Endothelial cell of umbilical vein (primary cell): Measurements from ENCODE around the gene PLCH1. TPM values are rescaled to one million over a fixed set of nuclear protein-coding genes. Genes with fewer than 3 reads are reported as not detected.

Source experiments
- BruUV-seq: library from RNA; stranded (reverse); fragments of 400-500 nt; replicated peaks from 2 replicates; lab custom pipeline; 2021; lab: Mats Ljungman, UMichigan
- CTCF ChIA-PET: fragments of 300-600, 350-600 bp; sonication (Branson Sonifier 250); formaldehyde crosslinking; loops from one replicate; lab custom pipeline; 2021; ENCODE audit warnings: antibody characterized with exemption, inconsistent platforms; lab: Charles Lee
- POLR2A ChIA-PET: fragments of 300-600, 350-600 bp; sonication (Branson Sonifier 250); formaldehyde crosslinking; loops from one replicate; lab custom pipeline; 2021; ENCODE audit warnings: antibody characterized with exemption, inconsistent platforms; lab: Charles Lee
- DNase-seq: peaks from one replicate; pipeline ENCODE4 v3.0.0-alpha.2; 2011; ENCODE audit warnings: low read depth, low spot score
- FAIRE-seq: peaks from 2 replicates; lab custom pipeline; 2011; peaks lifted over from hg19 to GRCh38; lab: Jason Lieb, UNC
- H2AFZ ChIP-seq: 2 replicates; pipeline ENCODE4 v1.6.0; 2012; ENCODE audit warnings: low read depth, low read length, control low read depth, inconsistent platforms
- H3K27ac ChIP-seq: 2 replicates; pipeline ENCODE4 v1.5.1; 2011; ENCODE audit warnings: low read depth, mild to moderate bottlenecking, control low read depth, low read length, moderate library complexity; ENCODE audit not compliant: insufficient read depth
- H3K27me3 ChIP-seq, 2 experiments: 2 replicates each; pipeline versions ENCODE4 v1.6.0 to v1.6.1; 2011; ENCODE audit warnings: low read length in 2 of 2, mixed read lengths in 1 of 2; ENCODE audit not compliant: control insufficient read depth in 2 of 2, insufficient read depth in 2 of 2
- H3K36me3 ChIP-seq, 2 experiments: 2 replicates in 1 of 2; 3 replicates in 1 of 2; pipeline ENCODE4 v1.5.1; 2011; ENCODE audit warnings: low read length in 2 of 2, mild to moderate bottlenecking in 1 of 2, moderate library complexity in 1 of 2; ENCODE audit not compliant: control insufficient read depth in 2 of 2, insufficient read depth in 2 of 2; ENCODE audit errors: extremely low read depth in 1 of 2
- H3K4me1 ChIP-seq: 3 replicates; pipeline ENCODE4 v1.5.1; 2011; ENCODE audit warnings: mild to moderate bottlenecking, low read length; ENCODE audit not compliant: control insufficient read depth, insufficient read depth; ENCODE audit errors: extremely low read depth
- H3K4me2 ChIP-seq: 2 replicates; pipeline ENCODE4 v1.6.1; 2011; ENCODE audit warnings: low read length, control low read depth, mixed read lengths; ENCODE audit not compliant: insufficient read depth
- H3K4me3 ChIP-seq, 3 experiments: fragments of 200-600 bp in 1 of 3; sonication (generic), shearing (Covaris generic) in 1 of 3; replicated peaks in 1 of 3; 2 replicates each; pipeline ENCODE4 v1.5.1; 2011 to 2016; ENCODE audit warnings: control low read depth in 3 of 3, low read length in 3 of 3, mild to moderate bottlenecking in 2 of 3, inconsistent platforms in 1 of 3, low read depth in 1 of 3, moderate library complexity in 1 of 3; ENCODE audit not compliant: insufficient read depth in 1 of 3
- H3K79me2 ChIP-seq: 2 replicates; pipeline ENCODE4 v1.6.0; 2012; ENCODE audit warnings: low read length, inconsistent platforms; ENCODE audit not compliant: control insufficient read depth, insufficient read depth
- H3K9ac ChIP-seq: replicated peaks from 2 replicates; pipeline ENCODE3; 2011; ENCODE audit warnings: low read length, control low read depth; ENCODE audit not compliant: insufficient read depth; ENCODE audit errors: extremely low read depth
- H3K9me1 ChIP-seq: replicated peaks from 3 replicates; pipeline ENCODE4 v1.6.0; 2011; ENCODE audit warnings: mild to moderate bottlenecking, low read length; ENCODE audit not compliant: control insufficient read depth, insufficient read depth; ENCODE audit errors: extremely low read depth
- H3K9me3 ChIP-seq: replicated peaks from 2 replicates; pipeline ENCODE4 v1.5.1; 2012; ENCODE audit warnings: low read length, inconsistent platforms; ENCODE audit not compliant: control insufficient read depth, insufficient read depth
- H4K20me1 ChIP-seq: replicated peaks from 2 replicates; pipeline ENCODE3; 2011; ENCODE audit warnings: mild to moderate bottlenecking, low read length; ENCODE audit not compliant: control insufficient read depth, insufficient read depth; ENCODE audit errors: extremely low read depth
- EZH2 ChIP-seq: IDR thresholded peaks from 2 replicates; pipeline ENCODE4 v1.6.1; 2012; ENCODE audit warnings: borderline replicate concordance, low read depth, mild to moderate bottlenecking, moderate library complexity, low read length, inconsistent platforms; ENCODE audit not compliant: severe bottlenecking
- FOS ChIP-seq: IDR thresholded peaks from 2 replicates; pipeline ENCODE4 v1.6.1; 2011; ENCODE audit warnings: mild to moderate bottlenecking, low read length, moderate library complexity, borderline replicate concordance; ENCODE audit not compliant: insufficient read depth
- GATA2 ChIP-seq: IDR thresholded peaks from 2 replicates; pipeline ENCODE4 v1.7.0; 2011; ENCODE audit warnings: low read depth, mild to moderate bottlenecking, moderate library complexity, mixed read lengths, low read length; ENCODE audit not compliant: insufficient read length, insufficient read depth
- JUN ChIP-seq: IDR thresholded peaks from 2 replicates; pipeline ENCODE4 v1.6.1; 2011; ENCODE audit warnings: borderline replicate concordance, low read depth; ENCODE audit not compliant: insufficient read length, insufficient read depth
- MYC ChIP-seq: IDR thresholded peaks from one replicate; pipeline ENCODE4 v1.6.1; 2011; ENCODE audit warnings: mild to moderate bottlenecking, low read depth, low read length
- POLR2A ChIP-seq: IDR thresholded peaks from 2 replicates; pipeline ENCODE4 v1.6.1; 2012; ENCODE audit warnings: low read depth, mild to moderate bottlenecking, control low read depth, low read length
- POLR2AphosphoS5 ChIP-seq: IDR thresholded peaks from 2 replicates; pipeline ENCODE4 v1.6.1; 2012; ENCODE audit warnings: low read depth, mild to moderate bottlenecking, control low read depth, low read length, moderate library complexity; ENCODE audit not compliant: insufficient read depth
- dilution Hi-C: fragments of 300-500 bp; cut with MboI; formaldehyde crosslinking; loops from one replicate; pipeline ENCODE4 v1.15.0; 2019; ENCODE audit warnings: low sequenced_read_pairs; ENCODE audit not compliant: extremely low pct_ligation_motif_present
- intact Hi-C: fragments of 100-400 bp; cut with micrococcal nuclease; formaldehyde crosslinking; loops from one replicate; pipeline ENCODE4 v1.10.0; 2022
- polyA plus RNA-seq, 4 experiments: library from polyadenylated mRNA; depleted of rRNA in 3 of 4; stranded (reverse) in 3 of 4; unstranded in 1 of 4; fragments of >200 nt; gene quantifications; 2 replicates each; pipeline versions ENCODE4 v1.2.1 to v1.2.3, GENCODE V29; 2011 to 2012; ENCODE audit warnings: missing spikeins in 1 of 4
- total RNA-seq: library from RNA; stranded (reverse); gene quantifications from 2 replicates; pipeline ENCODE4 v1.2.3, GENCODE V29; 2021
- TF ChIP-seq, protein P1 (sequence below), 2 donors: IDR thresholded peaks; 1 replicate in 1 of 2; 2 replicates in 1 of 2; pipeline ENCODE4 v1.5.1; 2011; ENCODE audit warnings: low read length in 2 of 2, mild to moderate bottlenecking in 2 of 2, moderate library complexity in 2 of 2, control low read depth in 1 of 2, inconsistent platforms in 1 of 2, low read depth in 1 of 2; ENCODE audit not compliant: insufficient read depth in 1 of 2; ENCODE audit errors: extremely low read depth in 1 of 2
- TF ChIP-seq, protein P2 (sequence below): IDR thresholded peaks from 2 replicates; pipeline ENCODE4 v1.6.1; 2011; ENCODE audit not compliant: insufficient read depth, insufficient read length

The PLCH1 gene
- total and polyA plus RNA-seq, 2 donors (not counting 3 experiments of a cell fraction or from before 2014, with no cell fraction given), result 0.03 TPM; not detected in 1

DNA sequence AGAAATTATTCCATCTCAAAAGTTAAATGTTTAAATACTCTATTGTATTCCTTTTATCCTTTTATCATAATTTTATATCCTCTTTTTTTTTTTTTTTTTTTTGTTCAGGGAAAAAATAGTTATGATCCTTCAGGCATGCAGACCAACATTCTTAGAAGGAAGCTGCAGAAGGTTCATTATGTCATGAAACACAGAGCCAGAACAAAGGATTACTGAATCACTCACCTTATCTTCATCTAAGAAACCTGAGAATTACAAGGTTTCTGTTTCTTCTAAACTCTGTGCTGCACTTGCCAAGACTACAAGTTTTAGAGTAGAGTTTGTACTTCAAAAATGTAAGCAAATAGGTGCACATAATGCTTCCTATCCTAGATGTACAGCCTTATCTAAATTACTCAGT, 3.3 kb downstream of the PLCH1 start:
- intact Hi-C loops, result no loop called here

More for the DNA sequence above, 3.3 kb downstream of the PLCH1 start:
- TF ChIP-seq GATA2 (no peak), POLR2A (no peak), FOS (no peak), MYC (no peak), EZH2 (no peak), POLR2AphosphoS5 (no peak), JUN (no peak)
- TF ChIP-seq, protein P1, sequence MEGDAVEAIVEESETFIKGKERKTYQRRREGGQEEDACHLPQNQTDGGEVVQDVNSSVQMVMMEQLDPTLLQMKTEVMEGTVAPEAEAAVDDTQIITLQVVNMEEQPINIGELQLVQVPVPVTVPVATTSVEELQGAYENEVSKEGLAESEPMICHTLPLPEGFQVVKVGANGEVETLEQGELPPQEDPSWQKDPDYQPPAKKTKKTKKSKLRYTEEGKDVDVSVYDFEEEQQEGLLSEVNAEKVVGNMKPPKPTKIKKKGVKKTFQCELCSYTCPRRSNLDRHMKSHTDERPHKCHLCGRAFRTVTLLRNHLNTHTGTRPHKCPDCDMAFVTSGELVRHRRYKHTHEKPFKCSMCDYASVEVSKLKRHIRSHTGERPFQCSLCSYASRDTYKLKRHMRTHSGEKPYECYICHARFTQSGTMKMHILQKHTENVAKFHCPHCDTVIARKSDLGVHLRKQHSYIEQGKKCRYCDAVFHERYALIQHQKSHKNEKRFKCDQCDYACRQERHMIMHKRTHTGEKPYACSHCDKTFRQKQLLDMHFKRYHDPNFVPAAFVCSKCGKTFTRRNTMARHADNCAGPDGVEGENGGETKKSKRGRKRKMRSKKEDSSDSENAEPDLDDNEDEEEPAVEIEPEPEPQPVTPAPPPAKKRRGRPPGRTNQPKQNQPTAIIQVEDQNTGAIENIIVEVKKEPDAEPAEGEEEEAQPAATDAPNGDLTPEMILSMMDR (IDR thresholded peaks at IDR 0.05; ENCODE audit: extremely low read depth in 1 of 2, insufficient read depth in 1 of 2, low read depth in 1 of 2, low read length in 2 of 2), result no peak
- TF ChIP-seq, protein P2, sequence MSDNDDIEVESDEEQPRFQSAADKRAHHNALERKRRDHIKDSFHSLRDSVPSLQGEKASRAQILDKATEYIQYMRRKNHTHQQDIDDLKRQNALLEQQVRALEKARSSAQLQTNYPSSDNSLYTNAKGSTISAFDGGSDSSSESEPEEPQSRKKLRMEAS, result no peak
- CTCF ChIA-PET, result interaction anchor here (1.6 kb wide), 1 partner anchor 65 kb away, joined by 6 read pairs; the partner anchor contains the start of gene C3orf33
- H3K27ac ChIP-seq, result no peak overlapping the region
- H3K9me3 ChIP-seq, result no peaks in the 10 kb centered on the region
- DNase-seq (no peak), FAIRE-seq (no peak)
- no peaks in the 10 kb centered on the region for H3K79me2 ChIP-seq
- no peak overlapping the region for H3K4me2 ChIP-seq
- H3K4me3 ChIP-seq, result no peak overlapping the region
- H4K20me1 ChIP-seq, result no peaks in the 10 kb centered on the region
- no peaks in the 10 kb centered on the region for H3K36me3 ChIP-seq
- dilution Hi-C loops, result no loop called here
- H3K9me1 ChIP-seq, result no peaks in the 10 kb centered on the region
- BruUV-seq, result no TSS peak
- no peak overlapping the region for H3K9ac ChIP-seq
- H2AFZ ChIP-seq, result no peak overlapping the region
- H3K27me3 ChIP-seq, result peaks cover 26 to 39% of the 10 kb centered on the region in 2 experiments
- peaks cover 7% of the 10 kb centered on the region for H3K4me1 ChIP-seq
- POLR2A ChIA-PET, result no interaction called here
